Body of pancreas (tissue), 4 donors: ENCODE measurements around the gene RAI1.

Source experiments
- CTCF ChIP-seq, 7 experiments: fragments of 450-650 bp in 4 of 7; fragments of 200-600 bp in 3 of 7; sonication (generic) in 3 of 7; IDR thresholded peaks; one replicate each; pipeline ENCODE4 v1.5.1; 2016 to 2019; ENCODE audit warnings: antibody characterized with exemption in 7 of 7
- POLR2A ChIP-seq, 3 donors: fragments of 450-650 bp; IDR thresholded peaks; one replicate each; pipeline ENCODE4 v1.6.1; 2016; ENCODE audit warnings: antibody characterized with exemption in 3 of 3, mild to moderate bottlenecking in 2 of 3

- no peak for TF ChIP-seq CTCF (IDR thresholded peaks at IDR 0.05)
- TF ChIP-seq POLR2A (IDR thresholded peaks at IDR 0.05) = no peak
These were observed 44.6 kb downstream of the RAI1 start for GRCh38 chr17:17725752-17726457.
